ENCODE measurements around the gene EGFL7.

Gene EGFL7

DNA sequence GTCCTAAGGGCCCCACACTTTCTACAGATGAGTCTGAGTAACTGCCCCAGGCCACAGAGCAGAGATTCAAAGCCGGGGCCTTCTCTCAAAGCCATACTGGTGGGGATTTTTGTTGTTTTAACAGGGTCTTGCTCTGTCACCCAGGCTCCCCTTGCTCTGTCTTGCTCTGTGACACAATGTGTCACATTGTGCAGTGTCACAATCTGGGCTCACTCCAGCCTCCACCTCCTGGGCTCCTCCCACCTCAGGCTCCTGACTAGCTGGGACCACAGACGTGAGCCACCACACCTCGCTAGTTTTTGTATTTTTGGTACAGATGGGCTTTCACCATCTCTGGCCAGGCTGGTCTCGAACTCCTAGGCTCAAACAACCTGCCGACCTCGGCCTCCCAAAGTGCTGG is 15.9 kb downstream of the EGFL7 start:
- DNase-seq (ENCODE audit: low read depth): no peak
- no peak overlapping the region for H3K4me3 ChIP-seq (ENCODE audit: low read depth, low read length)
- no peak for TF ChIP-seq CTCF (IDR thresholded peaks at IDR 0.05; ENCODE audit: low read depth, low read length, missing control alignments)

DNA sequence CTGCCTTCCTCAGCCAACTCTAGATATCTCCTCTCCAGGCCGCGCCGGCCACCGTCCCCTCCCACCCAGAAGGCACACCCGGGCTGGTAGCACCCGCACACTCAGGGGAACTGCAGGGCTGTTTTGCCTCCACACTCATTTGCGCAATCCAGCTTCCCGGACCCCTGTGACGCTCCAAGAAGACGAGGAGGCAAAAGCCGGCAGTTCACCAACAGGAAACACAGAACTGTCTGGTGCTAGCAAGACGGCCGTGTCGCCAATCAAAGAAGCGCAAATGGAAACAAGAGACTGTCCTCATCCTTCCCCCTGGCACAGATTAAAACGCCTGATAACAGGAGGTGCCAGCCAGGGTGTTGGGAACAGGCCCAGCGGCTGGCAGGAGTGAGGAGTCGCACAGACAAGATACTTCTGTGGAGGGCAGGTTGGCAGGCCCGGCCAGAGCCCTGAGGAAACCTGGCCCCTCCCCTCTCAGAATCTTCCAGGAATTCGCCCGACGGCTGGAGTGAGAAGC is 16.8 kb downstream of the EGFL7 start:
- DNase-seq (ENCODE audit: low read depth): no peak

GRCh38 chr9:136681029-136681428 is 18.3 kb downstream of the EGFL7 start:
- TF ChIP-seq CTCF (IDR thresholded peaks at IDR 0.05; ENCODE audit: low read depth, low read length, missing control alignments): no peak
- H3K4me3 ChIP-seq (ENCODE audit: low read depth, low read length): no peak overlapping the region
- no peak for DNase-seq (ENCODE audit: low read depth)

More for the DNA sequence above, 16.8 kb downstream of the EGFL7 start:
- no peak overlapping the region for H3K4me3 ChIP-seq (ENCODE audit: low read depth, low read length)
- no peak for TF ChIP-seq CTCF (IDR thresholded peaks at IDR 0.05; ENCODE audit: low read depth, low read length, missing control alignments)

GRCh38 chr9:136681945-136682699 is 19.4 kb downstream of the EGFL7 start:
- no peak for TF ChIP-seq CTCF (IDR thresholded peaks at IDR 0.05; ENCODE audit: low read depth, low read length, missing control alignments)
- DNase-seq (ENCODE audit: low read depth): no peak
- no peak overlapping the region for H3K4me3 ChIP-seq (ENCODE audit: low read depth, low read length)

DNA sequence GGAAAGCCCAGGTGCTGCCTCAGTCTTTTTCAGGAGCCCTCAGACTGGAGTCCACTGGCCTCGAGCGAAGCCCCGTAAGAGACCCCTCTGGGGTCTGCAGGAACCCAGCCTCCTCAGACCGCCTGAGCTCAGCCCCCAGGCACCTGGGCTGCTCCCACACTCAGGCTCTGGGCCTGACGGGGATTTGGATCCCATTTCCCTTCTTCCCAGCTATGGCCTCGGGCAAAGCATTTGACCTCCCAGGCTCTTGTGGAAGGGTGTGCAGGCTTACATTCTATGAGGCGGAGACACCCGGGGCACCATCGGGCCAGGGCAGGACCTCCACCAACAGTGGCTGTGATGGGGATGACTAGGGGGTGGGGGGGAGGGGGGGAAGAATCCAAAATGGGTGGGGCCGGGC is 20.0 kb downstream of the EGFL7 start:
- no peak overlapping the region for H3K4me3 ChIP-seq (ENCODE audit: low read depth, low read length)
- no peak for TF ChIP-seq CTCF (IDR thresholded peaks at IDR 0.05; ENCODE audit: low read depth, low read length, missing control alignments)
- DNase-seq (ENCODE audit: low read depth): no peak

- no peak overlapping the region for H3K4me3 ChIP-seq (ENCODE audit: low read depth, low read length)
- no peak for DNase-seq (ENCODE audit: low read depth)
These were observed 20.5 kb downstream of the EGFL7 start for GRCh38 chr9:136683173-136683745.

More at GRCh38 chr9:136683173-136683745, 20.5 kb downstream of the EGFL7 start:
- TF ChIP-seq CTCF (IDR thresholded peaks at IDR 0.05; ENCODE audit: low read depth, low read length, missing control alignments): no peak

All from GM12864 (cell line).